BJ (cell line): ENCODE data around the gene OR4E2. TPM values are rescaled to one million over a fixed set of nuclear protein-coding genes. Genes with fewer than 3 reads are reported as not detected.

Experiments used
- CTCF ChIA-PET: fragments of 350-600 bp; formaldehyde crosslinking; extraction: SDS; loops from one replicate; lab custom pipeline; 2021; ENCODE audit warnings: antibody characterized with exemption, inconsistent platforms; lab: Yijun Ruan, JAX
- POLR2A ChIA-PET: fragments of 300-600 bp; sonication (Branson Sonifier 250); formaldehyde crosslinking; extraction: SDS; loops from one replicate; lab custom pipeline; 2021; ENCODE audit warnings: antibody characterized with exemption; lab: Charles Lee
- DNase-seq: peaks from one replicate; pipeline ENCODE4 v3.0.0-alpha.2; 2011; ENCODE audit warnings: low read depth
- H3K27me3 ChIP-seq: 2 replicates; pipeline ENCODE4 v1.6.0; 2011; ENCODE audit warnings: low read length; ENCODE audit not compliant: control insufficient read depth, insufficient read depth
- H3K36me3 ChIP-seq: 2 replicates; pipeline ENCODE4 v1.5.1; 2011; ENCODE audit warnings: low read length; ENCODE audit not compliant: control insufficient read depth, insufficient read depth
- H3K4me3 ChIP-seq: 2 replicates; pipeline ENCODE4 v1.5.1; 2011; ENCODE audit warnings: low read depth, mild to moderate bottlenecking, control low read depth, low read length
- CTCF ChIP-seq: IDR thresholded peaks from 2 replicates; pipeline ENCODE4 v1.5.1; 2011; ENCODE audit warnings: low read depth, mild to moderate bottlenecking, control low read depth, inconsistent platforms, low read length, moderate library complexity; ENCODE audit not compliant: insufficient read depth
- polyA plus RNA-seq: library from polyadenylated mRNA; depleted of rRNA; stranded (reverse); fragments of >200 nt; gene quantifications from 2 replicates; pipeline ENCODE4 v1.2.3, GENCODE V29; 2011

Gene OR4E2
- polyA plus RNA-seq, 1 experiment: not detected

- TF ChIP-seq CTCF: no peak
- ChIA-PET POLR2A (no interaction called here), CTCF (no interaction called here)
- Histone ChIP-seq H3K27me3 (no peaks in the 10 kb centered on the region), H3K4me3 (no peak overlapping the region), H3K36me3 (no peaks in the 10 kb centered on the region)
- DNase-seq: no peak
Measured at GRCh38 chr14:21652209-21652808, 1.3 kb upstream of the OR4E2 start.

GRCh38 chr14:21654215-21654614 lies 580 bp downstream of the OR4E2 start:
- Histone ChIP-seq H3K36me3 (no peaks in the 10 kb centered on the region), H3K27me3 (no peaks in the 10 kb centered on the region), H3K4me3 (no peak overlapping the region)
- POLR2A ChIA-PET: no interaction called here
- no peak for DNase-seq
- CTCF ChIA-PET: no interaction called here
- no peak for TF ChIP-seq CTCF

- CTCF ChIA-PET: interaction anchor here (0.7 kb wide), 1 partner anchor 263 kb away, joined by 3 read pairs; no protein-coding TSS in a partner anchor
- no peak for DNase-seq
- POLR2A ChIA-PET: no interaction called here
Measured at GRCh38 chr14:21656980-21657379, 3.3 kb downstream of the OR4E2 start.

GRCh38 chr14:21668377-21668776 lies 14.7 kb downstream of the OR4E2 start:
- no peaks in the 10 kb centered on the region for H3K27me3 ChIP-seq
- no peak for TF ChIP-seq CTCF
- ChIA-PET POLR2A (no interaction called here), CTCF (interaction anchor here (0.7 kb wide), 1 partner anchor 184 kb away, joined by 4 read pairs; no protein-coding TSS in a partner anchor)
- no peaks in the 10 kb centered on the region for H3K36me3 ChIP-seq
- no peak overlapping the region for H3K4me3 ChIP-seq
- no peak for DNase-seq

More at GRCh38 chr14:21656980-21657379, 3.3 kb downstream of the OR4E2 start:
- Histone ChIP-seq H3K4me3 (no peak overlapping the region), H3K27me3 (no peaks in the 10 kb centered on the region), H3K36me3 (no peaks in the 10 kb centered on the region)
- no peak for TF ChIP-seq CTCF

- ChIA-PET CTCF (no interaction called here), POLR2A (no interaction called here)
- H3K27me3 ChIP-seq: no peaks in the 10 kb centered on the region
- H3K4me3 ChIP-seq: no peak overlapping the region
- no peak for DNase-seq
- no peak for TF ChIP-seq CTCF
- no peaks in the 10 kb centered on the region for H3K36me3 ChIP-seq
Measured at GRCh38 chr14:21669284-21669683, 15.6 kb downstream of the OR4E2 start.
